ENCODE measurements around the gene FBXO47. TPM values are rescaled to one million over a fixed set of nuclear protein-coding genes. Genes with fewer than 3 reads are reported as not detected.
A peak's percentile ranks its signal among the peaks of the same experiment; 100 is the strongest.

FBXO47 gene
- total RNA-seq, 1 experiment from 2014 or later, result not detected

DNA sequence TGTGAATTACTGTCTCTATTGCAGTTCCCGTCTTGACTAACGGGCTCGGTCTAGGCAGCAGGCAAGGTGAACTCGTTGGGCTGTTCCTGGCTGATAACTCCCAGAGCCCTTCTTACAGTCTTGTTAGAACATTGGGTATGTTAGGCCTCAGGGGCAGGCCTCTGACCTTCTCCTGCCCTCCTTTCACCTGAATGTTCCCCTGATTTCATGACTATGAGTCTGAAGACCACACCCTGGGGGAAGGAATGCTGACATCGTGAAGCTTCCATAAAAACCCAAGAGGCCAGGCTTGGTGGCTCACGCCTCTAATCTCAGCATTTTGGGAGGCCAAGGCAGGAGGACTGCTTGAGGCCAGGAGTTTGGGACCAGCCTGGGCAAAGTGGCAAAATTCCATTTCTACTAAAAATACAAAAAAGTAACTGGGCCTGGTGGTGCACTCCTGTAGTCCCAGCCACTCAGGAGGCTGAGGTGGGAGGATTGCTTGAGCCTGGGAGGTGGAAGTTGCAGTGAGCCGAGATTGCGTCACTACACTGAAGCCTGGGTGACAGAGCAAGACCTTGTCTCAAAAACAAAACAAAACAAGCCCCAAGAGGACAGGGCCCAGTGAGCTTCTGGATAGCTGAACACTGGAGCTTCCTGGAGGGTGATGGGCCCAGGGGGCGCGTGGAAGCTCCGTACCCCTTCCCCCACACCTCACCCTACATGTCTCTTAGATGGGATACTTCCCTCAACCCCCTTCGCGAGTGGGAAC is 47.8 kb upstream of the FBXO47 start:
- CTCF ChIA-PET, result interaction anchor here (0.6 to 3.1 kb wide), 4 partner anchors 21 to 1641 kb away, joined by 3 to 17 read pairs (median 3); no protein-coding TSS in a partner anchor
- no TSS peak for BruUV-seq (replicated peaks)
- DNase-seq, result no peak

DNA sequence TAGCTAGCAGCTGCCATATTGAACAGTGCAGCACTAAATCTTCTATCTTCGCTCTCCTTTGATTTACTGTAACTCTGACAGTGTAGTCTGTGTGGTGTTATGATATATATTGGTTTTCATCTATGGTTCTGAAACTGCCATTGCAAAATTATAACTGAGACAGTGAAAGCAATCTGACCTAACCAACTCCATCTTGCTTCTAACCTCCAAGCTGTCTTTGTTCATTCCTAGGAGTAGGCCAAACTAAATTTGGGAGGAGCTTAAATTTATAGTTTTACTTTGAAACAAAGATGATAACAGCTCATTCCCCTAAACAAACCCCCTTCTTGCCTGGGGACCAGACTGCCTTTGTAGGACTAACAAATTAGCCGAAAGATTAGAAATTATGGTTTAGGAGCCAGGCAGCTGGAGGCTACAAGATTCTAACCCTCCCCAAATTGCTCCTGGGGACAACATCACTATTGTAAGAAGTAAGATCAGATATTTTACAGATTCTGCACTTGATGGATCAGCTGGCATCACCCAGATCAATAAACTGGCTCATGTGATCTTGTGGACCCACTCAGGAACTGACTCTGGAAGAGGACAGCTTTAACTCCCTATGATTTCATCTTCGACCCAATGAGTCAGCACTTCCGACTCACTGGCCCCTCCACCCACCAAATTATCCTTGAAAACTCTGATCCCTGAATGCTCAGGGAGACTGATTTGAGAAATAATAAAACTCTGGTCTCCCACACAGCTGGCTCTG is 47.0 kb upstream of the FBXO47 start:
- H3K36me3 Mint-ChIP-seq (ENCODE audit: insufficient read depth, unreplicated experiment), result peaks cover 5% of the 10 kb centered on the region
- no peak overlapping the region for H3K4me3 Mint-ChIP-seq (ENCODE audit: low read depth, unreplicated experiment)
- CTCF ChIA-PET, result interaction anchor here (0.5 to 3.1 kb wide), 7 partner anchors 12 to 1640 kb away, joined by 3 to 17 read pairs (median 3); no protein-coding TSS in a partner anchor
- no peaks in the 10 kb centered on the region for H3K9me3 Mint-ChIP-seq (ENCODE audit: low read depth, unreplicated experiment)
- DNase-seq, result peak; percentile 49
- H3K27me3 Mint-ChIP-seq (ENCODE audit: unreplicated experiment), result peaks cover 11% of the 10 kb centered on the region
- peaks cover 26% of the 10 kb centered on the region for H3K4me1 Mint-ChIP-seq (ENCODE audit: low read depth, unreplicated experiment)
- no peak for TF ChIP-seq CTCF (IDR thresholded peaks at IDR 0.05; ENCODE audit: unreplicated experiment)
- H3K27ac Mint-ChIP-seq (ENCODE audit: unreplicated experiment), result peak overlapping the region; percentile 0
- intact Hi-C loops (cut with micrococcal nuclease; ENCODE audit: unreplicated experiment), result no loop called here
- no TSS peak for BruUV-seq (replicated peaks)

More for the DNA sequence above, 47.8 kb upstream of the FBXO47 start:
- H3K4me3 Mint-ChIP-seq (ENCODE audit: low read depth, unreplicated experiment), result no peak overlapping the region
- no peak for TF ChIP-seq CTCF (IDR thresholded peaks at IDR 0.05; ENCODE audit: unreplicated experiment)
- intact Hi-C loops (cut with micrococcal nuclease; ENCODE audit: unreplicated experiment), result no loop called here
- H3K36me3 Mint-ChIP-seq (ENCODE audit: insufficient read depth, unreplicated experiment), result peaks cover 5% of the 10 kb centered on the region
- H3K27me3 Mint-ChIP-seq (ENCODE audit: unreplicated experiment), result peaks cover 4% of the 10 kb centered on the region
- no peaks in the 10 kb centered on the region for H3K9me3 Mint-ChIP-seq (ENCODE audit: low read depth, unreplicated experiment)
- H3K4me1 Mint-ChIP-seq (ENCODE audit: low read depth, unreplicated experiment), result peaks cover 26% of the 10 kb centered on the region
- H3K27ac Mint-ChIP-seq (ENCODE audit: unreplicated experiment), result peak overlapping the region; percentile 0

- CTCF ChIA-PET, result interaction anchor here (0.7 kb wide), 2 partner anchors 56 to 166 kb away, joined by 3 to 4 read pairs; no protein-coding TSS in a partner anchor
- no TSS peak for BruUV-seq (replicated peaks)
Measured at GRCh38 chr17:39012725-39013124, 45.5 kb upstream of the FBXO47 start.

More at GRCh38 chr17:39012725-39013124, 45.5 kb upstream of the FBXO47 start:
- DNase-seq, result no peak
- intact Hi-C loops (cut with micrococcal nuclease; ENCODE audit: unreplicated experiment), result no loop called here
- Mint-ChIP-seq H3K4me1 (ENCODE audit: low read depth, unreplicated experiment) (peaks cover 16% of the 10 kb centered on the region), H3K9me3 (ENCODE audit: low read depth, unreplicated experiment) (no peaks in the 10 kb centered on the region), H3K27ac (ENCODE audit: unreplicated experiment) (no peak overlapping the region), H3K36me3 (ENCODE audit: insufficient read depth, unreplicated experiment) (peaks cover 5% of the 10 kb centered on the region), H3K27me3 (ENCODE audit: unreplicated experiment) (peaks cover 22% of the 10 kb centered on the region), H3K4me3 (ENCODE audit: low read depth, unreplicated experiment) (no peak overlapping the region)
- TF ChIP-seq CTCF (IDR thresholded peaks at IDR 0.05; ENCODE audit: unreplicated experiment), result no peak
